ENCODE data around the gene MBD3.

GRCh38 chr19:1528596-1529429, 63.9 kb downstream of the MBD3 start:
- TF ChIP-seq CTCF (IDR thresholded peaks at IDR 0.05) (no peak), POLR2A (IDR thresholded peaks at IDR 0.05) (no peak)
